Measurements from ENCODE around the gene ACVRL1. TPM values are rescaled to one million over a fixed set of nuclear protein-coding genes. Genes with fewer than 3 reads are reported as not detected.

ACVRL1 gene
- total RNA-seq, 1 donor from 2014 or later, result 223 TPM

DNA sequence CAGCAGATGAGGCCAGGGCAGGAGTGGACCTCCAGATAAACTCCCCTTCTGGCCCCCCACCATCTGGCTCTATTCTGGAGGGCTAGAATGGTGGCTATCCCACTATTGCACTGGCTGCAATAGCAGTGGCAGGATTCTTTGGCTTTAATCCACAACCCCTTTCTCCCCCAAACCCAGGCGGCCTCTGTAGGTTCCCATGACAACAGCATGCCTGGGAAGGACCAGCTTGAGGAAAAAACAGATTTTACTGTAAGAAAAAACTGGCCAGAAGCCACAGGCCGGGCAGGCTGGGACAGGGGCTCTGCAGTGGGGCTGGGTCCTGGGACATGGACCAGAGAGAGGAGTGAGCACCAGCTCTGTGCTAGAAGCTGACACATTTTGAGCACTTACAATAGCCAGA lies 30.6 kb downstream of the ACVRL1 start:
- Histone ChIP-seq H3K27ac (no peak overlapping the region), H3K4me3 (no peak overlapping the region), H3K27me3 (no peaks in the 10 kb centered on the region), H3K36me3 (no peaks in the 10 kb centered on the region), H3K4me1 (peaks cover 7% of the 10 kb centered on the region), H3K9me3 (no peaks in the 10 kb centered on the region)
- intact Hi-C loops (cut with DNase I), result no loop called here
- ATAC-seq, result no peak
- TF ChIP-seq CTCF (IDR thresholded peaks at IDR 0.05), result no peak
- no peak for DNase-seq

GRCh38 chr12:51938726-51939125 lies 31.4 kb downstream of the ACVRL1 start:
- Histone ChIP-seq H3K36me3 (no peaks in the 10 kb centered on the region), H3K9me3 (no peaks in the 10 kb centered on the region), H3K27ac (no peak overlapping the region), H3K4me1 (peaks cover 7% of the 10 kb centered on the region), H3K27me3 (no peaks in the 10 kb centered on the region), H3K4me3 (no peak overlapping the region)
- no peak for TF ChIP-seq CTCF (IDR thresholded peaks at IDR 0.05)
- DNase-seq (no peak), ATAC-seq (no peak)
- intact Hi-C loops (cut with DNase I), result no loop called here

DNA sequence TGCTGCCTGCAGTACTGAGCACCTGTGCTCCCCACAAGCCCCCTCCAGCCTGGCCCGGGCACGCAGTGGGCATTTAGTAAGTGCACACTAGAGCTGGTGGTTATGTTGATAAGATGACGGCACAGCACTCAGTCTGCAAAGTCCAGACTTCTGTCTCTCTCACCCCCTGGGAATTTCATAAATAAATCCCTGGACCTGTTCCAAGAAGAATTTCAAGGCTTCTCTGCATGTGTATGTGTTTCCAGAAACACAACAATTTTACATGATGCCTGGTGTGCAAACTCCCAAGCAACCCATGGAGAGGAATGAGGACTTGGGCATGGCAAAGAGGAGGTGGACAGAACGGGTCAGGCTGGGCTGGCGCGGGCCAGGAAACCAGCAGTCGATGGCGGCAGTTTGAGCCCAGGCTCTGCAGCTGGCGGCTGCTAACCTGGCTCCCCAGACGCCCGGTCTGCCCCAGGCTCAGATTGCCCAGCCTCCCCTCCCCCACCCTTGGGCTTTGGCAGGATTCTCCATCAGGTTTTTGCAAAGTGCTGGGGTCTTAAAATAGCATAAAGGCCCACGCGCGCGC lies 33.8 kb downstream of the ACVRL1 start:
- Histone ChIP-seq H3K4me3 (no peak overlapping the region), H3K9me3 (no peaks in the 10 kb centered on the region), H3K27ac (no peak overlapping the region), H3K27me3 (no peaks in the 10 kb centered on the region), H3K36me3 (no peaks in the 10 kb centered on the region), H3K4me1 (peaks cover 7% of the 10 kb centered on the region)
- ATAC-seq (peak; percentile 32), DNase-seq (no peak)
- no peak for TF ChIP-seq CTCF (IDR thresholded peaks at IDR 0.05)
- intact Hi-C loops (cut with DNase I), result no loop called here

- ATAC-seq (peak; percentile 17), DNase-seq (no peak)
- no peaks in the 10 kb centered on the region for H3K36me3 ChIP-seq
- H3K4me1 ChIP-seq, result peaks cover 7% of the 10 kb centered on the region
- no peak overlapping the region for H3K4me3 ChIP-seq
- TF ChIP-seq CTCF (IDR thresholded peaks at IDR 0.05), result no peak
- intact Hi-C loops (cut with DNase I), result no loop called here
- no peaks in the 10 kb centered on the region for H3K9me3 ChIP-seq
- no peaks in the 10 kb centered on the region for H3K27me3 ChIP-seq
- H3K27ac ChIP-seq, result no peak overlapping the region
Measured at GRCh38 chr12:51941604-51942003, 34.3 kb downstream of the ACVRL1 start.

DNA sequence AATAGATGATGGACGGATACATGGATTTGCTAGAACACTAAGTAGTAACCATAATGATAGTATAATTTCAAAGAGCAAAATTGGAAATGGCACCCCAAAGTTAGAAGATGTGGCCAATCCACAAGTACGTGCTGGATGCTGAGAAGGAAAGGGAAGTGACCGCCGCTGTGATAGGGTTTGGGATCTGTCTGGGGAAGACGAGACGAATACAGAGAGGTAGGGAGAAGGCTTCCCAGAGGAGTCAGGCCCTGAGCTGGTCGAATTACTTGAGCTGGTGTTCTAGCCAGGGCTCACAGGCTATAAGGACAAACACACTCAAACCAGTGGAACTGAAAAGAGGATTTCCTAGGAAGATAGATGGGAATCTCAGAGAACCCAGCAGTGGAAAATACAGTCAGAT lies 34.8 kb downstream of the ACVRL1 start:
- no peaks in the 10 kb centered on the region for H3K9me3 ChIP-seq
- H3K4me3 ChIP-seq, result no peak overlapping the region
- peaks cover 7% of the 10 kb centered on the region for H3K4me1 ChIP-seq
- ATAC-seq (no peak), DNase-seq (no peak)
- intact Hi-C loops (cut with DNase I), result no loop called here
- no peak overlapping the region for H3K27ac ChIP-seq
- no peaks in the 10 kb centered on the region for H3K27me3 ChIP-seq
- no peaks in the 10 kb centered on the region for H3K36me3 ChIP-seq
- no peak for TF ChIP-seq CTCF (IDR thresholded peaks at IDR 0.05)

GRCh38 chr12:51942501-51943000 lies 35.2 kb downstream of the ACVRL1 start:
- ATAC-seq (no peak), DNase-seq (no peak)
- no peaks in the 10 kb centered on the region for H3K27me3 ChIP-seq
- intact Hi-C loops (cut with DNase I), result no loop called here
- no peaks in the 10 kb centered on the region for H3K36me3 ChIP-seq
- H3K4me3 ChIP-seq, result no peak overlapping the region
- H3K9me3 ChIP-seq, result no peaks in the 10 kb centered on the region
- no peak overlapping the region for H3K27ac ChIP-seq
- H3K4me1 ChIP-seq, result peaks cover 7% of the 10 kb centered on the region
- TF ChIP-seq CTCF (IDR thresholded peaks at IDR 0.05), result no peak

Data from upper lobe of right lung (tissue), 1 donor.